ENCODE measurements around the gene YIPF2. TPM values are rescaled to one million over a fixed set of nuclear protein-coding genes. Genes with fewer than 3 reads are reported as not detected.

The YIPF2 gene
- total RNA-seq, 1 donor from 2014 or later: 69.5 TPM

GRCh38 chr19:10927730-10928562 is 493 bp downstream of the YIPF2 start:
- peak overlapping the region; percentile 31 for H2AFZ ChIP-seq (ENCODE audit: low read depth, low read length)
- peak overlapping the region; percentile 53 for H3K27ac ChIP-seq (ENCODE audit: low read depth, low read length)

DNA sequence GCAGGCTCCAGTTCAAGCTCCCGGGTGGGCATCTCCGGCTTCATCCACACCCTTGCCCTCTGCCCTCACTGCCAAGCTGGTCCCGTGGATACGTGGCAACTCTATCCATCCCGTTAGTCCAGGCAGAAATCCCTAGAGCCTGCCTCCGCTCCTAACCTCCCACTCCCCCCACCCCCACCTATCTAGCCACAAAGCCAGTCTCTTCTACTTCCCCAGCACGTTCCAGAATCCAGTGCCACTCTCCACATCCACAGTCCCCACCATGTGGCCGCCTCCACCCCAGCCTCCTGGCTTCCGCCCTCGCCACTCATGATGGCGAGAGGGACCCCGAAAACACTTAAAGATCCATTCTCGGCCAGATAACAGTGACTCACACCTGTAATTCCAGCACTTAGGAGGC is 3.8 kb downstream of the YIPF2 start:
- H3K4me2 ChIP-seq (ENCODE audit: low read length): no peak overlapping the region
- H3K27ac ChIP-seq (ENCODE audit: low read depth, low read length): no peak overlapping the region
- FAIRE-seq (no peak), DNase-seq (ENCODE audit: low read depth) (no peak)
- peaks cover 6% of the 10 kb centered on the region for H3K36me3 ChIP-seq (ENCODE audit: insufficient read depth, low read length)
- Mint-ChIP-seq H3K27ac (ENCODE audit: unreplicated experiment) (peak overlapping the region; percentile 47), H3K27me3 (ENCODE audit: low read depth, unreplicated experiment) (no peaks in the 10 kb centered on the region), H3K36me3 (ENCODE audit: low read depth, unreplicated experiment) (peaks cover 4% of the 10 kb centered on the region), H3K4me3 (ENCODE audit: unreplicated experiment) (no peak overlapping the region), H3K4me1 (ENCODE audit: low read depth, unreplicated experiment) (peaks cover 8% of the 10 kb centered on the region), H3K9me3 (ENCODE audit: unreplicated experiment) (no peaks in the 10 kb centered on the region)
- no peak overlapping the region for H3K9ac ChIP-seq (ENCODE audit: low read length)
- H4K20me1 ChIP-seq (ENCODE audit: insufficient read depth, low read length): peaks cover 29% of the 10 kb centered on the region
- TF ChIP-seq EZH2 (IDR thresholded peaks at IDR 0.05; ENCODE audit: insufficient read depth, low read length): no peak
- no peak for TF ChIP-seq CTCF (IDR thresholded peaks at IDR 0.05; ENCODE audit: insufficient read depth, low read depth, low read length)
- H3K27me3 ChIP-seq (ENCODE audit: insufficient read depth, low read length): no peaks in the 10 kb centered on the region
- no peak overlapping the region for H2AFZ ChIP-seq (ENCODE audit: low read depth, low read length)
- H3K79me2 ChIP-seq (ENCODE audit: insufficient read depth, low read length): peaks cover 30% of the 10 kb centered on the region
- no peaks in the 10 kb centered on the region for H3K9me3 ChIP-seq (ENCODE audit: insufficient read depth, low read depth, low read length)
- H3K4me1 ChIP-seq (ENCODE audit: insufficient read depth, low read length): peaks cover 13% of the 10 kb centered on the region
- H3K4me3 ChIP-seq (ENCODE audit: insufficient read depth, low read depth, low read length): no peak overlapping the region

More at GRCh38 chr19:10927730-10928562, 493 bp downstream of the YIPF2 start:
- Histone ChIP-seq H3K4me1 (ENCODE audit: insufficient read depth, low read length) (peaks cover 17% of the 10 kb centered on the region), H3K9me3 (ENCODE audit: insufficient read depth, low read depth, low read length) (no peaks in the 10 kb centered on the region), H3K4me3 (ENCODE audit: insufficient read depth, low read depth, low read length) (peak overlapping the region; percentile 71), H3K27me3 (ENCODE audit: insufficient read depth, low read length) (no peaks in the 10 kb centered on the region), H3K9ac (ENCODE audit: low read length) (peak overlapping the region; percentile 90), H3K36me3 (ENCODE audit: insufficient read depth, low read length) (peaks cover 8% of the 10 kb centered on the region), H3K4me2 (ENCODE audit: low read length) (peak overlapping the region; percentile 93), H4K20me1 (ENCODE audit: insufficient read depth, low read length) (peaks cover 30% of the 10 kb centered on the region), H3K79me2 (ENCODE audit: insufficient read depth, low read length) (peaks cover 54% of the 10 kb centered on the region)
- TF ChIP-seq CTCF (IDR thresholded peaks at IDR 0.05; ENCODE audit: insufficient read depth, low read depth, low read length) (no peak), EZH2 (IDR thresholded peaks at IDR 0.05; ENCODE audit: insufficient read depth, low read length) (no peak)
- Mint-ChIP-seq H3K27me3 (ENCODE audit: low read depth, unreplicated experiment) (no peaks in the 10 kb centered on the region), H3K4me1 (ENCODE audit: low read depth, unreplicated experiment) (peaks cover 8% of the 10 kb centered on the region), H3K27ac (ENCODE audit: unreplicated experiment) (peak overlapping the region; percentile 62), H3K4me3 (ENCODE audit: unreplicated experiment) (peak overlapping the region; percentile 90), H3K36me3 (ENCODE audit: low read depth, unreplicated experiment) (peaks cover 2% of the 10 kb centered on the region), H3K9me3 (ENCODE audit: unreplicated experiment) (no peaks in the 10 kb centered on the region)
- FAIRE-seq (no peak), DNase-seq (ENCODE audit: low read depth) (no peak)

Data from astrocyte (in vitro differentiated cells and primary cell).